BE2C (cell line): Measurements from ENCODE around the gene HLA-A.

Source experiments
- DNase-seq: peaks from one replicate; pipeline ENCODE4 v3.0.0-alpha.2; 2020
- H3K27me3 ChIP-seq: fragments of 250-450 bp; sonication (Bioruptor Pico); 2 replicates; pipeline ENCODE4 v1.5.1; 2020; ENCODE audit warnings: mild to moderate bottlenecking
- H3K36me3 ChIP-seq: fragments of 250-450 bp; sonication (Bioruptor Pico); 2 replicates; pipeline ENCODE4 v1.5.1; 2020; ENCODE audit warnings: mild to moderate bottlenecking
- H3K4me1 ChIP-seq: fragments of 250-450 bp; sonication (Bioruptor Pico); 2 replicates; pipeline ENCODE4 v1.5.1; 2020
- H3K4me3 ChIP-seq: 2 replicates; pipeline ENCODE4 v1.5.1; 2011; ENCODE audit warnings: low read depth, low read length
- H3K9me3 ChIP-seq: fragments of 250-450 bp; sonication (Bioruptor Pico); 2 replicates; pipeline ENCODE4 v1.5.1; 2020
- CTCF ChIP-seq: IDR thresholded peaks from 2 replicates; pipeline ENCODE4 v1.5.1; 2012; ENCODE audit warnings: mild to moderate bottlenecking, low read depth, low read length

Gene HLA-A

DNA sequence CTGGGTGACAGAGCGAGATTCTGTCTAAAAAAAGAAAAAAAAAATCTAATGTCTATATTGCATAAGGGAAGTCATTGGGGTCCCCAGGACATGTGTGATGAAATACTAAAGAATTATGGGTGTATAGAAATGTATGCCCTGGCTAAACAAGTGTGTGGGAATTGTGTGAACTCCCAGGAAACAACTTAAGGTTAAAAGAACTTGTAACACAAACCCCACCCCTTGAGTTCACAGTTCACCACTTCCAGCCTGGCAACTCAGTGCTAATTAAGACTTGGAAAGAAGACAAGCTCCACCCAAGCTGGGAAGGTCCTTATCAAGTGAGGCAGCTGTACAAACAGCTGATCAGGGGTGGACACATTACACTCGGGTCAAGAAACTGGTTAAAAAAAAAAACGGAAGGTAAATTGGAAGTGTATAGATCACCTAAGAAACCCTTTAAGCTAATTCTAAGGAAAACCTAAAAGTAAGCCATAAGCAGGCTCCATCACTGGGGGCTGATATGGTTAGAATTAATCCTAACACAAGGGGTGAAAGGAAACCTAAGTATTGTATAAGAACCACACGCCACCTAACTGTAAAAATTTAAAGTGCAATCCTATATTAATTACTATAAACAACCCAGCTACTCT lies 25.2 kb downstream of the HLA-A start:
- TF ChIP-seq CTCF = no peak
- no peaks in the 10 kb centered on the region for H3K36me3 ChIP-seq
- peaks cover 14% of the 10 kb centered on the region for H3K4me1 ChIP-seq
- H3K4me3 ChIP-seq = no peak overlapping the region
- DNase-seq = no peak
- H3K27me3 ChIP-seq = no peaks in the 10 kb centered on the region
- H3K9me3 ChIP-seq = no peaks in the 10 kb centered on the region

GRCh38 chr6:29968130-29968529 lies 25.8 kb downstream of the HLA-A start:
- H3K36me3 ChIP-seq = no peaks in the 10 kb centered on the region
- peaks cover 14% of the 10 kb centered on the region for H3K4me1 ChIP-seq
- H3K4me3 ChIP-seq = no peak overlapping the region
- H3K9me3 ChIP-seq = no peaks in the 10 kb centered on the region
- no peak for DNase-seq
- H3K27me3 ChIP-seq = no peaks in the 10 kb centered on the region
- no peak for TF ChIP-seq CTCF

GRCh38 chr6:29968905-29969304 lies 26.6 kb downstream of the HLA-A start:
- no peak for DNase-seq
- Histone ChIP-seq H3K27me3 (no peaks in the 10 kb centered on the region), H3K4me3 (no peak overlapping the region), H3K36me3 (no peaks in the 10 kb centered on the region), H3K4me1 (peaks cover 13% of the 10 kb centered on the region), H3K9me3 (no peaks in the 10 kb centered on the region)
- TF ChIP-seq CTCF = no peak

GRCh38 chr6:29970711-29971110 lies 28.4 kb downstream of the HLA-A start:
- no peaks in the 10 kb centered on the region for H3K9me3 ChIP-seq
- no peaks in the 10 kb centered on the region for H3K36me3 ChIP-seq
- H3K4me1 ChIP-seq = peaks cover 7% of the 10 kb centered on the region
- no peaks in the 10 kb centered on the region for H3K27me3 ChIP-seq
- TF ChIP-seq CTCF = no peak
- DNase-seq = no peak
- no peak overlapping the region for H3K4me3 ChIP-seq

DNA sequence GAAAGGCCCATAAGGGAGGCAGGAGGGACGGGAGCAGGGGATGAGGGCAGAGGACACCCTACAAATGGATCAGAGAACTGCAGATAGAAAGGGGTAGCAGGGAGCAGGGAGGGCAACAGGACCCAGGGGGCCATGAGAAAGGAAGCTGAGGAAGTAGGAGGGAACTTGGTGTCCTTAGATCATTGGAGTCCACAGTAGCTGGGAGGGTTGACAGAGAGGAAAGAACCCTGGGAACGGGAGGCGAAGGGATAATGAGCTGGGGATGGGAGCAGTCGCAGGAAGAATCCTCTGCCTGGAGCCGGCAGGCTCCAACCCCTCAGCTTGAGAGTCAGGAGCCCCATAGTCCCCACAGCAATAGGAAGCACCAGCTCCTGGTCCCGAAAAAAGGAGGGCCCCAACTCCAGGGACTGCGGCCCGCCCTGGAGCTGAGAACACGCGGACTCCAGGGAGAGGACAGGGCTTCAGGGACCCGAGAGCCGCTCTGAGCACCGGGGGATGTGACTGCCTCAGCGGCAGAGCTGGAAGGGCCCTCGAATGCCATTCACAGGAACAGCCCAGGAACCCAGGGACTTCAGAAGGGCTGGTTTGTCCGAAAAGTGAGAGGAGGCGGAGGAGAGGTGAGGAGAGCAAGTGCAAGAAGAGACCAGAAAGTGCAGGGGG lies 32.7 kb downstream of the HLA-A start:
- TF ChIP-seq CTCF = no peak
- Histone ChIP-seq H3K9me3 (no peaks in the 10 kb centered on the region), H3K36me3 (no peaks in the 10 kb centered on the region), H3K4me1 (no peaks in the 10 kb centered on the region), H3K27me3 (no peaks in the 10 kb centered on the region), H3K4me3 (no peak overlapping the region)
- no peak for DNase-seq

DNA sequence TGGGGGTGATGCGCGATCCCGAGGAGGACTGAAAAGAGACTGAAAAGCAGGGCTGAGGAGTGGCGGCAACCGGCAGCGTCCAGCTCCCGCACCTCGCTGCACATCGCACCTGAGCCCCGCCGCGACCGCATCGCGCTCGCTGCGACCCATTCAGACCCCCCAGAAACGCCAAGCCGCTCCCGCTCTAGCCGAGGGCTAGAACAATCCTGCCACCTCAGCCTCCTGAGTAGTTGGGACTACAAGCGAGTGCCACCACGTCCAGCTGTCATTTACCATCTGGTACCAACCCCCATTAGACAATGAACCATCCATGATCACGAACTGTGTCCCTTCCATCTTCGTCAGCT lies 33.2 kb downstream of the HLA-A start:
- no peak for DNase-seq
- Histone ChIP-seq H3K27me3 (no peaks in the 10 kb centered on the region), H3K9me3 (no peaks in the 10 kb centered on the region), H3K4me1 (no peaks in the 10 kb centered on the region), H3K4me3 (no peak overlapping the region), H3K36me3 (no peaks in the 10 kb centered on the region)
- no peak for TF ChIP-seq CTCF
